ENCODE data around the gene SIPA1L2.

DNA sequence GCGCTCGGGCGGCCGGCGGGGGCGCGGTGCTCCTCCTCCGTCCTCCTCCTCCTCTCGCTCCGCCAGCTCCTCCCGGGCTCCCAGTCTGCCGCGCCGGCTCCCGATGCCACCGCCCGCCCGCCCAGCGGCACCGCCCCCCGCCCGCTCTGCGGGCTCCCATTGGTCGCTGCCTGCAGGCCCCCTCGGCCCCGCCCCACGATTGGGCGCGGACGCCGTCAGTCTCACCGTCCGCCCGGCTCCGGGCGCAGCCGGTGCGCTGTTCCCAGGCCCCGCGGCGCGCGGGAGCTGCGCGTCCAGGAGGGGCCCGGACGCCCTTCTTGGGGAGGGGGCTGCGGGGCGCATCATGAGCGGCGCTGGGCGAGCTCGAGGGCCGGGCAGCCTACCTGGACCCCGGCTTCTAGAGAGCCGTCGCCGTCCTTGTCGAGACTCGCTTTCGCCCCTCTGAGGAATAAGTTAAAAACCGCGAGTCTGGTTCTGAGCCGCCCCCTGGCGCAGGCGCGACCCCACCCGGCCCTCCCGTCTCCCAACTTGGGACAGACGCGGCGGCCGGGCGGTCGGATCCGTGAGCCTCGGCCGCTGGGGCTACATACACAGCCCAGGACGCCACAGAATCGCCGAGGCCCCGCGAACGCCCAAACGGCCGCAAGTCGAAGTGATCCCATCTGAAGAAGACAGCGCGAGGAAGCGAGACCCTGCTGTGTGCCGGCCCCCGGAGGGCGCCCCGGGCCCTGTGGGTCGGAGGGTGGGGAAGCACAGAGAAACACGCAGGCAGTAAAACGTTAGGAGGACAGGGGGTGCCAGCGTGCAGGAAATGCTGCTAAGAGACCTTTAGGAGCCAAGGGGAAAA, at the start of gene SIPA1L2:
- TF ChIP-seq, protein P1, sequence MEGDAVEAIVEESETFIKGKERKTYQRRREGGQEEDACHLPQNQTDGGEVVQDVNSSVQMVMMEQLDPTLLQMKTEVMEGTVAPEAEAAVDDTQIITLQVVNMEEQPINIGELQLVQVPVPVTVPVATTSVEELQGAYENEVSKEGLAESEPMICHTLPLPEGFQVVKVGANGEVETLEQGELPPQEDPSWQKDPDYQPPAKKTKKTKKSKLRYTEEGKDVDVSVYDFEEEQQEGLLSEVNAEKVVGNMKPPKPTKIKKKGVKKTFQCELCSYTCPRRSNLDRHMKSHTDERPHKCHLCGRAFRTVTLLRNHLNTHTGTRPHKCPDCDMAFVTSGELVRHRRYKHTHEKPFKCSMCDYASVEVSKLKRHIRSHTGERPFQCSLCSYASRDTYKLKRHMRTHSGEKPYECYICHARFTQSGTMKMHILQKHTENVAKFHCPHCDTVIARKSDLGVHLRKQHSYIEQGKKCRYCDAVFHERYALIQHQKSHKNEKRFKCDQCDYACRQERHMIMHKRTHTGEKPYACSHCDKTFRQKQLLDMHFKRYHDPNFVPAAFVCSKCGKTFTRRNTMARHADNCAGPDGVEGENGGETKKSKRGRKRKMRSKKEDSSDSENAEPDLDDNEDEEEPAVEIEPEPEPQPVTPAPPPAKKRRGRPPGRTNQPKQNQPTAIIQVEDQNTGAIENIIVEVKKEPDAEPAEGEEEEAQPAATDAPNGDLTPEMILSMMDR (conservative IDR thresholded peaks at IDR 0.05 in 1 of 2, IDR thresholded peaks at IDR 0.05 in 1 of 2; ENCODE audit: extremely low read depth in 1 of 2, insufficient read depth in 1 of 2, low read depth in 1 of 2, low read length in 2 of 2): peak; percentile 37 to 74
- no peak for TF ChIP-seq EZH2 (IDR thresholded peaks at IDR 0.05; ENCODE audit: borderline replicate concordance, low read length)

Data from mammary epithelial cell (primary cell).